NCI-H510A (cell line): ENCODE measurements around the gene SPO11.
"Not testable (repeated sequence)": the region's sequence is repeated elsewhere in the genome, so short reads cannot be mapped to it uniquely, and the experiment has no call there.

Experiments
- DNase-seq: peaks from one replicate; lab custom pipeline; 2025; lab: John Stamatoyannopoulos, UW

The SPO11 gene

GRCh38 chr20:57341663-57342062 lies 12.1 kb downstream of the SPO11 start:
- DNase-seq: no peak

GRCh38 chr20:57342829-57343228 lies 13.2 kb downstream of the SPO11 start:
- DNase-seq: no peak

DNA sequence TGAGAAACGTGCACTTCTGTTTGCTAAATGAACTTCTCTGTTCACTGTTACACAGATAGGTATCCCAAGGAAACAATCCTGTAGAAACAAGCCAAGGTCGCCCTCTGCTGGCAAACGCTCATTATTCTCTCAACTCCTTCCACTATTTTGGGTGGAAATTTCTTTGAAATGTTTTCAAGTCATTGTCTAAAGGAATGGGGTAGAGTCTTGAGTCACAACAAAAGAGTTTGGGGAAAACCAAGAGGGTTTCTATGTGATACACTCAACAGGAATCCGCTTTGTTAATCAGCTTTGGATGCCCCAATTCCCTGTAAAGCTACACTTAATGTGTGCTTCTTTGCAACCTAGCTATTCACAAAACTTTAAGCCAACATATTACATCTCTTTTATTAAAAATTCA lies 16.9 kb downstream of the SPO11 start:
- no peak for DNase-seq

- DNase-seq: no peak
Observed at GRCh38 chr20:57347393-57347792, 17.8 kb downstream of the SPO11 start.

DNA sequence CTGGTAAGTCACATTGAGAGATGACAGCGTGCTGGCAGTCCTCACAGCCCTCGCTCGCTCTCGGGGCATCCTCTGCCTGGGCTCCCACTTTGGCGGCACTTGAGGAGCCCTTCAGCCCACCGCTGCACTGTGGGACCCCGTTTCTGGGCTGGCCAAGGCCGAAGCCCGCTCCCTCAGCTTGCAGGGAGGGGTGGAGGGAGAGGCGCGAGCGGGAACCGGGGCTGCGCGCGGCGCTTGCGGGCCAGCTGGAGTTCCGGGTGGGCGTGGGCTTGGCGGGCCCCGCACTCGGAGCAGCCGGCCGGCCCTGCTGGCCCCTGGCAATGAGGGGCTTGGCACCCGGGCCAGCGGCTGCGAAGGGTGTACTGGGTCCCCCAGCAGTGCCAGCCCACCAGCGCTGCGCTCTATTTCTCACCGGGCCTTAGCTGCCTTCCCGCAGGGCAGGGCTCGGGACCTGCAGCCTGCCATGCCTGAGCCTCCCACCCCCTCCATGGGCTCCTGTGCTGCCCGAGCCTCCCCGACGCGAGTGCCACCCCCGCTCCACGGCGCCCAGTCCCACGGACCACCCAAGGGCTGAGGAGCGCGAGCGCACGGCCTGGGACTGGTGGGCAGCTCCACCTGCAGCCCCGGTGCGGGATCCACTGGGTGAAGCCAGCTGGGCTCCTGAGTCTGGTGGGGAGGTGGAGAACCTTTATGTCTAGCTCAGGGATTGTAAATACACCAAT lies 18.8 kb downstream of the SPO11 start:
- DNase-seq: not testable (repeated sequence)

- not testable (repeated sequence) for DNase-seq
Observed at GRCh38 chr20:57348922-57349574, 19.4 kb downstream of the SPO11 start.

DNA sequence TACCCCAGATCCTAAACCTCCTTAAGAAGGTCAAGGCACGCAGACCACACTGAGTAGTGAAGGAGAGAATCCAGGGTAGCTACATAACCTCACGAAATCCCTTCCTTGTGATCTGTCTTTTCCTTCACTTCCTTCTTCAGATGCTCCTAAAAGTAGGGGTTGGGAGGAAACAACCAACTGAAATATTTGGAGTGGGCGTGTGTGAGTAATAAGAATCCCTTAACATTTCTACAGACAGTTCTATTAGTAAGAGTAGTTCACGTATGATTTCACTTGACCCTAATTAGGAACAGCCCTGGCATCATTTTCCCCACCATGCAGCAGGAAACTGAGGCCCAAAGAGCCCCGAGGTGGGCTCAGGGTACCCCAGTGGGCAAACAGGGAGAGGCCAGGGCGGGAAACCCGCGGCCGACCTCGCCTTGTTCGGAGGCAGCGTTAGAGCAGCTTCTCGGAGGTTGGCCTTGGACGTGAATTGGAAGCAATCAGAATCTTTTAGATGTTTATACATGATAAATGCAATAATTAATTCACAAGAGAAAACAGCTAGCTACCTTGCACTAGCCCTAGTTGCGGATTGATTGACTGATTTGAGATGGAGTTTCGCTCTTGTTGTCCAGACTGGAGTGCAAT lies 20.6 kb downstream of the SPO11 start:
- DNase-seq: no peak

GRCh38 chr20:57350726-57351041 lies 21.1 kb downstream of the SPO11 start:
- DNase-seq: not testable (repeated sequence)

- peak; percentile 84 for DNase-seq
Observed at GRCh38 chr20:57351042-57351783, 21.6 kb downstream of the SPO11 start, which contains the start of gene RAE1. RAE1 (plus strand) TSS chr20:57351255; CDS start chr20:57354039, 2,784 bp downstream.

- no peak for DNase-seq
Observed at GRCh38 chr20:57352305-57352704, 22.7 kb downstream of the SPO11 start.

DNA sequence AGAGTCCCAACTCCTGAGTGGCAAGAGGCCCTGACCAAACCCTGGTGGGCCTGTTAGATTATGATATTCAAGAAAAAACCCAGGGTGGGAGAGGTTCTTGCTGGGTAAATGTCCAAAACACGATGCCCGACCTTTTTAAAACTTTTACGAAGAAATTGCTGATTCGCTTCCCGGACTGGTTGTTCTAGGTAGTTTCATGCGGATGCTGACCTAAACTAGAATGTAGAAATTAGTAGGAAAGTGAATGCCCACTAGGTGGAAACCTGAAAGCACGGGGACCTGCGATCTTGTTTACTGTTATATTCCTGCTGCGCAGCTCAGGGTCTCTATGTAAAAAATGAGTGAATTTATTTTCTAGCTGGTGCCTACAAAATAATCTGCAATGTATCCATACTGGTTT lies 23.7 kb downstream of the SPO11 start:
- no peak for DNase-seq

DNA sequence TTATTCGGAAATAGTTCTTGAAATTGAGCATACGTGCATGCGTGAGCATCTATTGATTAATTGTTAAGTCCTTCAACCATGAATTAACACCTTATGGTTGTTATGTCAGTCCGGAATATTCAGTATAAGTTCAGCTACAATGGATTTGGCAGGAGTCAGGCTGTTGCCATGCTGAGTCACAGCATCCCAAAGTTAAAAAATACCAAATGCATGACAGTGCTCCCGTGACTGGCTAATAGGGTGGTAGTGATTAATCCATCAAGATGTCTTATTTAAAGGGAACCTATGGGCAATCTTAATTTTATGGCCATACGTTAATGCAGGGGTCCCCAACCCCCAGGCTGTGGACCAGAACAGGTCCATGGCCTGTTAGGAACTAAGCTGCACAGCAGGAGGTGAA lies 31.9 kb downstream of the SPO11 start:
- no peak for DNase-seq

- no peak for DNase-seq
Observed at GRCh38 chr20:57364451-57364850, 34.8 kb downstream of the SPO11 start.

DNA sequence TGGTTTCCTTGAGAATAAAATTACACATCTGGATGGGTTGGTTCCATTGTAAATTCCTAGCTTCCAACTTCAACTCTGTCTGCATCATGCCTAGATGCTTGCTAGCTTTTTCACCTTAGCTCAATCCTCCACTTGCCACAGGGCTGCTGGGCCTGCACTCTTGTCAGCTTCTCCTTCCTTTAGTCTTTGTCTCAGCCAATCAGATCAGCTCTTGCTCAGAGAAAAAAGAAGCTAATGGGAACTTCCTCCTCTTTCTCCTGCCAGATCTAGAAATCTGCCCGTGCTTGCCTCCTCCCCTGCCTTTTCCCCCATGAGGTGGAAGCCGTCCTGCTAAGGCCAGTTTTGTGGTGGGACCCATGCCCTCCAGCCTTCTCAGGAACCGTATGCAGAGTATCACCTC lies 40.0 kb downstream of the SPO11 start:
- no peak for DNase-seq

GRCh38 chr20:57370316-57370715 lies 40.7 kb downstream of the SPO11 start:
- no peak for DNase-seq

- DNase-seq: no peak
Observed at GRCh38 chr20:57371363-57371762, 41.8 kb downstream of the SPO11 start.

- no peak for DNase-seq
Observed at GRCh38 chr20:57372157-57372556, 42.6 kb downstream of the SPO11 start.

GRCh38 chr20:57372581-57373350 lies 43.2 kb downstream of the SPO11 start:
- DNase-seq: no peak

GRCh38 chr20:57374343-57374930 lies 44.8 kb downstream of the SPO11 start:
- DNase-seq: no peak

GRCh38 chr20:57374931-57375651 lies 45.5 kb downstream of the SPO11 start:
- DNase-seq: no peak
